GM23338 (cell line): Measurements from ENCODE around the gene BRSK2. TPM values are rescaled to one million over a fixed set of nuclear protein-coding genes. Genes with fewer than 3 reads are reported as not detected.

ENCODE experiments used
- ATAC-seq: fragments of 200-7000 bp; cut with Tn5 transposase; 3 replicates; pipeline ENCODE4 v1.9.1; 2020
- DNase-seq: peaks from one replicate; pipeline ENCODE4 v3.0.0-alpha.2; 2015; ENCODE audit warnings: low spot score
- H2AFZ ChIP-seq: fragments of 200-600 bp; sonication (generic); 2 replicates; pipeline ENCODE4 v1.8.0; 2016; ENCODE audit warnings: antibody characterized with exemption, mild to moderate bottlenecking, moderate library complexity
- H3F3A ChIP-seq: fragments of 200-600 bp; sonication (generic); replicated peaks from 2 replicates; pipeline ENCODE4 v1.8.0; 2017; ENCODE audit warnings: antibody characterized with exemption, mixed run types, low read depth
- H3K27ac ChIP-seq: fragments of 200-600 bp; sonication (generic); 2 replicates; pipeline ENCODE4 v1.6.1; 2016; ENCODE audit warnings: low read depth
- H3K27me3 ChIP-seq: fragments of 200-600 bp; sonication (generic); 2 replicates; pipeline ENCODE4 v1.8.0; 2016; ENCODE audit warnings: mild to moderate bottlenecking, mixed run types, moderate library complexity; ENCODE audit not compliant: insufficient read depth
- H3K36me3 ChIP-seq: fragments of 200-600 bp; sonication (generic); 2 replicates; pipeline ENCODE4 v1.8.0; 2016; ENCODE audit warnings: mild to moderate bottlenecking; ENCODE audit not compliant: insufficient read depth
- H3K4me1 ChIP-seq: fragments of 200-600 bp; sonication (generic); 2 replicates; pipeline ENCODE4 v1.8.0; 2016; ENCODE audit warnings: mild to moderate bottlenecking, moderate library complexity; ENCODE audit not compliant: insufficient read depth
- H3K4me2 ChIP-seq: fragments of 200-600 bp; sonication (generic); 2 replicates; pipeline ENCODE4 v1.7.1; 2017; ENCODE audit warnings: mixed run types
- H3K4me3 ChIP-seq: fragments of 200-600 bp; sonication (generic); 2 replicates; pipeline ENCODE4 v1.6.1; 2016; ENCODE audit warnings: mixed run types
- H3K79me2 ChIP-seq: fragments of 200-600 bp; sonication (generic); replicated peaks from 2 replicates; pipeline ENCODE4 v1.8.0; 2017; ENCODE audit warnings: mild to moderate bottlenecking; ENCODE audit not compliant: insufficient read depth
- H3K9me2 ChIP-seq: fragments of 200-600 bp; sonication (generic); 2 replicates; pipeline ENCODE4 v1.8.0; 2017; ENCODE audit not compliant: insufficient read depth
- H4K20me1 ChIP-seq: fragments of 200-600 bp; sonication (generic); replicated peaks from 2 replicates; pipeline ENCODE4 v1.8.0; 2017; ENCODE audit warnings: mild to moderate bottlenecking; ENCODE audit not compliant: insufficient read depth
- H3K27ac Mint-ChIP-seq: 2 replicates; pipeline ENCODE4 v1.8.0; 2020; ENCODE audit warnings: inconsistent platforms, mild to moderate bottlenecking, moderate library complexity, mixed read lengths
- H3K27me3 Mint-ChIP-seq: 3 replicates; pipeline ENCODE4 v1.8.0; 2022; ENCODE audit warnings: low read depth, mild to moderate bottlenecking, moderate library complexity, mixed read lengths, inconsistent platforms; ENCODE audit not compliant: insufficient read depth, poor library complexity
- H3K36me3 Mint-ChIP-seq: 3 replicates; pipeline ENCODE4 v1.8.0; 2021; ENCODE audit warnings: low read depth, mild to moderate bottlenecking, inconsistent platforms, moderate library complexity, mixed read lengths
- H3K4me1 Mint-ChIP-seq: 3 replicates; pipeline ENCODE4 v1.8.0; 2020; ENCODE audit warnings: mild to moderate bottlenecking, inconsistent platforms, mixed read lengths
- H3K4me3 Mint-ChIP-seq: 3 replicates; pipeline ENCODE4 v1.8.0; 2021; ENCODE audit warnings: moderate library complexity, mild to moderate bottlenecking, inconsistent platforms, mixed read lengths
- H3K9me3 Mint-ChIP-seq: 3 replicates; pipeline ENCODE4 v1.8.0; 2020; ENCODE audit warnings: moderate library complexity, mild to moderate bottlenecking, inconsistent platforms, mixed read lengths
- CREB1 ChIP-seq: fragments of 250-450 bp; sonication (Bioruptor Pico); IDR thresholded peaks from 2 replicates; pipeline ENCODE4 v1.5.0; 2020; ENCODE audit warnings: low read depth, mild to moderate bottlenecking, moderate library complexity
- CTCF ChIP-seq, 2 experiments: fragments of 200-600 bp in 1 of 2; sonication (generic) in 1 of 2; conservative IDR thresholded peaks; 2 replicates each; pipeline versions ENCODE4 v1.5.1 to v1.6.1; 2016 to 2017; ENCODE audit warnings: antibody characterized with exemption in 2 of 2, low read depth in 2 of 2, mild to moderate bottlenecking in 2 of 2, moderate library complexity in 1 of 2
- EZH2phosphoT487 ChIP-seq: fragments of 200-600 bp; sonication (generic); IDR thresholded peaks from one replicate; pipeline ENCODE4 v1.8.1; 2018; ENCODE audit warnings: antibody characterized with exemption; ENCODE audit not compliant: unreplicated experiment
- STAT1 ChIP-seq: IDR thresholded peaks from one replicate; pipeline ENCODE4 v1.6.1; 2016; ENCODE audit warnings: antibody characterized with exemption; ENCODE audit not compliant: unreplicated experiment
- ZNF114 ChIP-seq: fragments of 250-450 bp; sonication (Bioruptor Pico); IDR thresholded peaks from 2 replicates; pipeline ENCODE4 v1.5.0; 2020; ENCODE audit warnings: mild to moderate bottlenecking, moderate library complexity
- polyA plus RNA-seq: library from polyadenylated mRNA; unstranded; fragments of >200 nt; fragmentation: Nextera tagmentation; extraction: Ambion mirVana; gene quantifications from 2 replicates; pipeline ENCODE4 v1.2.1, GENCODE V29; 2016
- total RNA-seq: library from RNA; depleted of rRNA; stranded (reverse); fragments of >200 nt; shearing (Covaris generic); gene quantifications from 2 replicates; pipeline ENCODE4 v1.2.3, GENCODE V29; 2014
- TF ChIP-seq, protein P1 (sequence below): IDR thresholded peaks from 2 replicates; pipeline ENCODE4 v1.6.1; 2016; ENCODE audit warnings: antibody characterized with exemption

BRSK2 gene
- total and polyA plus RNA-seq, 2 experiments from 2014 or later, result 7.2 to 20.3 TPM

DNA sequence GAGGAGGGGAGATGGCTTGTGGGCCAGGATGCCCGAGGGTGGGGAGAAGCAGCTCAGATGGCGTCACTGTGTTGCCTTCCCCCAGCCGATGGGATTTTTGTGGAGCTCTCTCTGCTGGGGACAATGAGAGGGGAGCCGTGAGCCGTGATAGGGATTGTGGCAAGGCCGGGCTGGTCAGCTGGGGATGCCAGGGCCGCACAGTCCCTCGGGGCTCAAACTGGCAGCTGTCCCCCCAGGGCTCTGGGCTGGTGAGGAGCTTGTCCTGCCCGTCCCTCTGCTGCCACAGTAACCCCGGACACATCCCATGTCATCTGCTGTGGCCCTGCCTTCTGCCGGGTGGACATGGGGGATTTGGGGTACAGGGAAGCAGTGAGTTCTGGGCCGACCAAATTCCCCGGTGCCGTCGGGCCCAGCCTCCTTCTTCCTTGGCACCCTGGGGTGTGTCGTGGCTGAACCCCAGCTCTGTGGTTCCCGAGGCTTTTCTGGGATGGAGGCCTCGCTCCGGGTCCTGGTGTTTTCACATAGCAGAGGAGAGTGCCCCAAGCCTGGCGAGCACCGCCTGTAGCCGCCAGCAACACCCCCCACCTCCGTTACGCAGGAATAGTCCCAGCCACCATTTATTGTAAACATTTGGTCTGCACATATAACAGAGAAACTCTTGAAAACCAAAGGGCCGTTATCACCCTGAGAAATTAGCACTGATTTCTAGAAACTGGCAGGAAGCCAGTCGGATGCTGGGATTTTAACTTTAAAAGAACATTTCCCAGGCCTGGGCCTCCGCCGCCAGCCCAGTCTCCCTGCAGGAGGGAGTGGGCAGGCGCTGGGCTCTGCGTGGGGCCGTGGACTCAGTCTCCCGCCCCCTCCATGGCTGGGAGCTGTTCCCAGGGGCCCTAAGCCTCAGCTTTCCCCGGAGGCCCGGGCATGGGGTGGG lies 9.9 kb downstream of the BRSK2 start:
- no peak overlapping the region for H2AFZ ChIP-seq
- no peaks in the 10 kb centered on the region for H3F3A ChIP-seq
- H3K27me3 Mint-ChIP-seq, result no peaks in the 10 kb centered on the region
- H3K27ac Mint-ChIP-seq, result no peak overlapping the region
- H3K9me3 Mint-ChIP-seq, result no peaks in the 10 kb centered on the region
- H4K20me1 ChIP-seq, result peaks cover 21% of the 10 kb centered on the region; the same call in 1 of the 2 replicates
- H3K36me3 ChIP-seq, result no peaks in the 10 kb centered on the region
- DNase-seq (no peak), ATAC-seq (no peak)
- no peak overlapping the region for H3K4me3 ChIP-seq
- H3K9me2 ChIP-seq, result no peaks in the 10 kb centered on the region
- peaks cover 71% of the 10 kb centered on the region for H3K79me2 ChIP-seq
- TF ChIP-seq, protein P1, sequence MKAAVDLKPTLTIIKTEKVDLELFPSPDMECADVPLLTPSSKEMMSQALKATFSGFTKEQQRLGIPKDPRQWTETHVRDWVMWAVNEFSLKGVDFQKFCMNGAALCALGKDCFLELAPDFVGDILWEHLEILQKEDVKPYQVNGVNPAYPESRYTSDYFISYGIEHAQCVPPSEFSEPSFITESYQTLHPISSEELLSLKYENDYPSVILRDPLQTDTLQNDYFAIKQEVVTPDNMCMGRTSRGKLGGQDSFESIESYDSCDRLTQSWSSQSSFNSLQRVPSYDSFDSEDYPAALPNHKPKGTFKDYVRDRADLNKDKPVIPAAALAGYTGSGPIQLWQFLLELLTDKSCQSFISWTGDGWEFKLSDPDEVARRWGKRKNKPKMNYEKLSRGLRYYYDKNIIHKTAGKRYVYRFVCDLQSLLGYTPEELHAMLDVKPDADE, result no peak
- TF ChIP-seq CTCF (conservative IDR thresholded peaks at IDR 0.05; ENCODE audit: low read depth in 2 of 2), result no peak
- no peak for TF ChIP-seq CREB1 (CRISPR knock-in tag)
- no peak for TF ChIP-seq EZH2phosphoT487
- no peak for TF ChIP-seq STAT1
- H3K27ac ChIP-seq, result no peak overlapping the region
- H3K4me1 ChIP-seq, result no peaks in the 10 kb centered on the region
- no peaks in the 10 kb centered on the region for H3K36me3 Mint-ChIP-seq
- no peak overlapping the region for H3K4me3 Mint-ChIP-seq
- no peak overlapping the region for H3K4me2 ChIP-seq
- no peaks in the 10 kb centered on the region for H3K27me3 ChIP-seq
- H3K4me1 Mint-ChIP-seq, result peaks cover 5% of the 10 kb centered on the region

- Mint-ChIP-seq H3K9me3 (no peaks in the 10 kb centered on the region), H3K4me1 (peaks cover 5% of the 10 kb centered on the region), H3K4me3 (no peak overlapping the region), H3K27ac (no peak overlapping the region), H3K36me3 (no peaks in the 10 kb centered on the region), H3K27me3 (no peaks in the 10 kb centered on the region)
- no peak for TF ChIP-seq ZNF114 (CRISPR knock-in tag)
- no peak for TF ChIP-seq EZH2phosphoT487
- Histone ChIP-seq H3K4me1 (no peaks in the 10 kb centered on the region), H3K27me3 (no peaks in the 10 kb centered on the region), H2AFZ (no peak overlapping the region), H3K36me3 (no peaks in the 10 kb centered on the region), H3K79me2 (peaks cover 64% of the 10 kb centered on the region), H3K27ac (no peak overlapping the region), H3F3A (no peaks in the 10 kb centered on the region), H3K4me2 (no peak overlapping the region), H4K20me1 (peaks cover 21% of the 10 kb centered on the region; the same call in 1 of the 2 replicates), H3K4me3 (no peak overlapping the region), H3K9me2 (no peaks in the 10 kb centered on the region)
- DNase-seq (no peak), ATAC-seq (no peak)
Measured at GRCh38 chr11:1400317-1401170, 10.8 kb downstream of the BRSK2 start.
